ENCODE measurements around the gene MCOLN2. TPM values are rescaled to one million over a fixed set of nuclear protein-coding genes. Genes with fewer than 3 reads are reported as not detected.
A peak's percentile ranks its signal among the peaks of the same experiment; 100 is the strongest.

MCOLN2 gene
- total RNA-seq, 1 donor from 2014 or later: 92.3 TPM

DNA sequence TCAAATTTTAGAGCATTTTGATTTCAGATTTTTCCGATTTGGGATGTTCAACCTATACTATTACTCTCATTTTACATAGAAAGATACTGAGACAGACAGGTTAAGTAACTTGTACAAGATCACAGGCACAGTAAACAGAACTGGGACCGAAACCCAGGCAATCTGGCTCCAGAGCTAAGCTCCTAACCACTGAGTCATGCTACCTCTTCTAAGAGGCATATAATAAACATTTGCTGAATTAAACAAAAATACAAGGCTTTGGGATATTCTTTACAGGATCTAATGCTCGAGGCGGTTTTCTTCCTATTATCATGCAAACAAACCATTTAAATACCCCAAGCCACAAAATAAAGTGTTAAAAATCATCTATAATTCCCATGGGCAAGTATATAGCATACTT lies 50.3 kb downstream of the MCOLN2 start:
- Mint-ChIP-seq H3K4me3 (no peak overlapping the region), H3K27me3 (no peaks in the 10 kb centered on the region), H3K36me3 (ENCODE audit: low read depth) (peaks cover 44% of the 10 kb centered on the region), H3K9me3 (no peaks in the 10 kb centered on the region), H3K4me1 (peaks cover 27% of the 10 kb centered on the region), H3K27ac (no peak overlapping the region)
- intact Hi-C loops (cut with micrococcal nuclease): loop anchor here (10.0 kb wide), 1 partner anchor 802 kb away; the partner anchor contains the start of gene PRKACB
- DNase-seq: peak; percentile 47

DNA sequence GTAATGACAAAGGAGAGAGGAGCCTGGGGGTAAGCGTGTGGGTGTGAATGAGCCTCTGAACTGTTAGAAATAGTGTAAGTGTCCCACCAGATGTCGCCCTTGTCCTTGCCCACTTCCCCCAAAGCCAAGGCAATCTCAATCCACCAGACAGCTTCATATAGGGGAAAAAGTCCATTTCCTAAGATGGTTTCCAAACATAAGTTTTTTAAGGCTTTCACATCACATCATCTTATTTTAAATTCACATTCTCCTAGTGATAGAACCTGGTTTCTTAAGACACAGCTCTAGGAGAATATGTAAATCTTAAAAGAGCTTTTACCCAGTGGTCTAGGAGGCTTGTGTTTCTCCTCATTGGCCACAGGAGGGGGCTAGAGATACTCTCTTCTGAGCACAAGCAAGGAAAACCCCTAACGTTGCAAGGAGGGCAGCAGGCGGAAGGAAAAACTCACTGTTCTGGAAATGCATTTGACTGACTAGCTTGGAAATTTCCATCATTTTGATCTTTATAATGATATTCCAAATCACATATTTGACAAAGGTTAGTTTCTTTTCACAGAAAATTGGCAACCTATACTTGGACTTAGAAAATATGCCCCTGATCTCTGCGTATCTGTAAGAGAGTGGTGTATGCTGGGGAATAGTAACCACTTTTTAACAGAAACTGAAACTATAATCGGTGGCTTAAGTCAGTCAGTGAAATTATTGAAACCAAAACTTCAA lies 52.0 kb downstream of the MCOLN2 start:
- intact Hi-C loops (cut with micrococcal nuclease): loop anchor here (1.0 to 10.0 kb wide), 14 partner anchors 14 to 800 kb away; partner anchors contain the start of genes C1orf52, MCOLN3, PRKACB and SYDE2
- Mint-ChIP-seq H3K4me3 (peak overlapping the region; percentile 80), H3K9me3 (no peaks in the 10 kb centered on the region), H3K4me1 (peaks cover 27% of the 10 kb centered on the region), H3K27ac (peak overlapping the region; percentile 86), H3K27me3 (no peaks in the 10 kb centered on the region), H3K36me3 (ENCODE audit: low read depth) (peaks cover 30% of the 10 kb centered on the region)
- DNase-seq: peak; percentile 94

DNA sequence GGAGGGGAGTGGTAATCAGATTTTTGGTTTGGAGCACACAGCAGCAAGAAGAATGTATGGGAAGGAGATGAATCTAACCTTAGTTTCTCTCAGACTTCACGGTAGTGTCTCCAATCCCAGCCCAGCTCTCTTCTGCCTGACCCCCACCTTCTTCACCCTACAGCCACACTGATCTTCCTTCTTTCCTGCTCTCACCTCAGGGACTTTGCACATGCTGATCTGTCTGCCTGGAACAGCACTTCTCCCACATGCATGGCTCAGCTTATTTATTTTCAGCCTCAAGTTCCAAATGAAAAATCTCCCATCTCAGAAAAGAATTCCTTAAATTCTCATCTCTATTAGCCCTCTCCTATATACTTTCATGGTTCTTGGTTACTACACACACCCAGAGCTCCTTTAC lies 55.1 kb downstream of the MCOLN2 start:
- H3K27ac Mint-ChIP-seq: no peak overlapping the region
- DNase-seq: peak; percentile 43
- H3K4me3 Mint-ChIP-seq: no peak overlapping the region
- peaks cover 18% of the 10 kb centered on the region for H3K36me3 Mint-ChIP-seq (ENCODE audit: low read depth)
- H3K27me3 Mint-ChIP-seq: no peaks in the 10 kb centered on the region
- peaks cover 21% of the 10 kb centered on the region for H3K4me1 Mint-ChIP-seq
- intact Hi-C loops (cut with micrococcal nuclease): loop anchor here (10.0 kb wide), 1 partner anchor 797 kb away; the partner anchor contains the start of gene PRKACB
- no peaks in the 10 kb centered on the region for H3K9me3 Mint-ChIP-seq

DNA sequence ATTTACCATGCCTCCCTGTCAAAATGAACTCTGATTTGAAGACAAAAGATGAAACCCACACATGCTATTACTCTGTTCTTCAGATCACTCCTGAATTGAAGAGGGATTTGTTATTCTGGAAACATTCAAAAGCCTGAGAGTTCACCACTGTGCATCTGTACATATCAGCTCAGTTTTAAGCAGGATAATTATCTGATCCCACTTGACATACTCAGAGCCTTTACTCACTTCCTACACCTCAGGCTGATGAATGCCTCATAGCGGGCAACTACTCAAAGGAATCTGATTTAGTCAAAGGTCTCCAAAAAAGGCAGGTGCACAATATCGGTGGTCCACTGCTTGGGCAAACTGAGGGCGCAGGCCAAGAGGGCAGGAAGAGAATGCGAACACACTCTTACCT lies 56.4 kb downstream of the MCOLN2 start:
- H3K36me3 Mint-ChIP-seq (ENCODE audit: low read depth): peaks cover 17% of the 10 kb centered on the region
- no peak for DNase-seq
- H3K9me3 Mint-ChIP-seq: no peaks in the 10 kb centered on the region
- intact Hi-C loops (cut with micrococcal nuclease): loop anchor here (10.0 kb wide), 1 partner anchor 796 kb away; the partner anchor contains the start of gene PRKACB
- H3K27ac Mint-ChIP-seq: no peak overlapping the region
- H3K27me3 Mint-ChIP-seq: no peaks in the 10 kb centered on the region
- peaks cover 17% of the 10 kb centered on the region for H3K4me1 Mint-ChIP-seq
- H3K4me3 Mint-ChIP-seq: no peak overlapping the region

DNA sequence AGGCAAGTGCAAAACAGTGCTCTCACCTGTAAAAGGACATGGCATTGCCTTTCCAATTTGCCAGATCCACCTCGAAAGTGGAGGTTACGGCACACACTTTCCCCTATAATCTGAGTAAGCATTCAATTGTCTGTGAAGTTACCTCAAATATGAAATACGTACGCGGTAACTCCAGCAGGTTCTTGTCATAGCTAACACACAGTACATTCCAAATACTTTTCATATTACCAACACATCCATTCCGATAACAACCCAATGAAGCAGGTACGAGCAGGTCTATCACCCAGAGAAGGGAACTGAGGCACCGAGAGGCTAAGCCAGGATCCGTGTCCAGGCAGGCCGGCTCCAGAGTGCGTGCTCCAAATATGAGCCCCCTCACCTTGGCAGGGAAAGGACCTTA lies 57.2 kb downstream of the MCOLN2 start:
- Mint-ChIP-seq H3K9me3 (no peaks in the 10 kb centered on the region), H3K27me3 (no peaks in the 10 kb centered on the region), H3K4me3 (no peak overlapping the region), H3K4me1 (peaks cover 10% of the 10 kb centered on the region), H3K36me3 (ENCODE audit: low read depth) (peaks cover 20% of the 10 kb centered on the region), H3K27ac (no peak overlapping the region)
- no peak for DNase-seq
- intact Hi-C loops (cut with micrococcal nuclease): loop anchor here (10.0 kb wide), 3 partner anchors 315 to 795 kb away; partner anchors contain the start of gene PRKACB

DNA sequence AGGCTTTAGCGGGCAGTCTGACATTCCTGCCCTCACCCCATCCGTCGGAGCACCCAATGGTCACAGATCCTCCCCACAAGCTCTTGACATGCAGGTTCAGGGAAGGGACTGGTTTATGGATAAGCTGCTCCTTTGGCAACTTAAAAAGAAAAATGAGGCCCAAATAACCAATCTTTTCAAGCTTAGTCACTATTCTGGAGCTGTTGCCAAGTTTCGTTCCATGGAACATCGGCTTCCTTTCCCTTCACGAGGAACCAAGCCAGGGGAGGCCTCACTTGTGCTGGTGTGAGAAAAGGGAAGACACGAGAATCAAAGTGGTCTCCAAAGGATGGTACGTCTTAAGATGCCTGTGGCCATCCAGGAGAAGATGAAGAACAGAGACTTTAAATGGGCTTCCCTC lies 57.8 kb downstream of the MCOLN2 start:
- no peak for DNase-seq
- H3K36me3 Mint-ChIP-seq (ENCODE audit: low read depth): peaks cover 20% of the 10 kb centered on the region
- no peaks in the 10 kb centered on the region for H3K27me3 Mint-ChIP-seq
- H3K27ac Mint-ChIP-seq: no peak overlapping the region
- H3K4me3 Mint-ChIP-seq: no peak overlapping the region
- H3K4me1 Mint-ChIP-seq: peaks cover 4% of the 10 kb centered on the region
- H3K9me3 Mint-ChIP-seq: no peaks in the 10 kb centered on the region
- intact Hi-C loops (cut with micrococcal nuclease): loop anchor here (10.0 kb wide), 2 partner anchors 314 to 494 kb away; no protein-coding TSS in a partner anchor

DNA sequence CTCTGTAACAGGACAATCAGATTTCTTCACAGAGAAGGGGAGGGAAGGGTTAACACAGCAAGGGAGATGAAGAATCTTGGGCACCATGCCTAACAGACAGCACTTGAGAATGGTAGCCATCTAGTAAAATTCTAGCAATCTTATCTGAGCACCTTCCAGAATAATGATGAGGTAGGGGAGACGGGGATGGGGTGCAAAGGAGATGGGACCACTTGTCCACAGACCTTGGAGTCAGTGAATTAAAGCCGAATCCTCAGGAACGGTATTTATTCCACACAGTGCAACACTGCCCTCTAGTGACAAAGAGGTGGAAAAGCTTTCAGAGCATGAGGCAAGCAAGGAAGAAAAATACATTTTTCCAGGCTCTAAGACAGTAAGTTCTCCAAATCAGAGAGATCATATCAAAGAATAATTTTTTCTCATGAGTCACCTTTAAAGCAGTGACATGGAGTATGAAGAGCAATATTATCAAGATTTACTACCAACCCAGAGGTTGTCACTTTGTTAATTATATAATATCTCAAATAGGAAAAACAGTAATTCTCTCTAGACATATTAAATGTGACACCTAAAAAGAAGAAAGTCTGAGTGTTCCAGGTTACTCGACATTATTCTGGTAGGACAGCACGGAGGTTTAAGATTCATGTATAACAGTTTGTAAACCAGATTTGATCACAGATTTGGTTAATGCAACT lies 60.6 kb downstream of the MCOLN2 start:
- no peak overlapping the region for H3K27ac Mint-ChIP-seq
- H3K9me3 Mint-ChIP-seq: no peaks in the 10 kb centered on the region
- no peaks in the 10 kb centered on the region for H3K27me3 Mint-ChIP-seq
- peaks cover 29% of the 10 kb centered on the region for H3K36me3 Mint-ChIP-seq (ENCODE audit: low read depth)
- DNase-seq: peak; percentile 82
- H3K4me1 Mint-ChIP-seq: peaks cover 4% of the 10 kb centered on the region
- intact Hi-C loops (cut with micrococcal nuclease): loop anchor here (1.0 to 10.0 kb wide), 4 partner anchors 164 to 491 kb away; no protein-coding TSS in a partner anchor
- H3K4me3 Mint-ChIP-seq: no peak overlapping the region

DNA sequence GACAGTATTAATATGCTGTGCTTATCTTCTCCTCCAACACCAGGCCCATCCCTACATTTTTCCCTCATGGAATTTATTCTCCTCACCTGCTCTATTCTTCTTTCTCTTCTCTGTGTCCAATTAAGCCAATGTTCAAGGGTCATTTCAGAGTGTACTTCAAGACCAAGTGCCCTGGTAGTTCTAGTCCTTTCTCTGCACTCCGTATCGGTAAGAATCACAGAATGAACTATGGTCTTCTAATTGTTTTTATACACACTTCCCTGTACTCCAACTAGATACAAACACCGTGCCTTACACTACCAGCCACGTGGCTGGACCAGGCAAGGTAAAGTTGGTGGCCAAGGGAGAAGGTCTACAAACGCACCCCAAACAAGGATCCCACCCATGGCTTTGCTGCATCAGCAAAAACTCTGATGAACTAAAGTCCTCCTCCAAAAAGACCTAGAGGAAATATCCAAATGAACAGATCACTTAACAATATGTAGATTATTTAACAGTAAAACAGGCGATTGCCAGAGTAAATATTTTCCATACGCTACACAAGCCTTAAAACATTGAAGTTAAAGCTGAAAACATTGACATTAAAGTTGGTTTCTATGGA lies 63.8 kb downstream of the MCOLN2 start:
- no peak overlapping the region for H3K4me3 Mint-ChIP-seq
- H3K27me3 Mint-ChIP-seq: no peaks in the 10 kb centered on the region
- intact Hi-C loops (cut with micrococcal nuclease): loop anchor here (10.0 kb wide), 2 partner anchors 308 to 488 kb away; no protein-coding TSS in a partner anchor
- H3K4me1 Mint-ChIP-seq: peaks cover 17% of the 10 kb centered on the region
- no peak for DNase-seq
- peaks cover 40% of the 10 kb centered on the region for H3K36me3 Mint-ChIP-seq (ENCODE audit: low read depth)
- no peak overlapping the region for H3K27ac Mint-ChIP-seq
- H3K9me3 Mint-ChIP-seq: no peaks in the 10 kb centered on the region

DNA sequence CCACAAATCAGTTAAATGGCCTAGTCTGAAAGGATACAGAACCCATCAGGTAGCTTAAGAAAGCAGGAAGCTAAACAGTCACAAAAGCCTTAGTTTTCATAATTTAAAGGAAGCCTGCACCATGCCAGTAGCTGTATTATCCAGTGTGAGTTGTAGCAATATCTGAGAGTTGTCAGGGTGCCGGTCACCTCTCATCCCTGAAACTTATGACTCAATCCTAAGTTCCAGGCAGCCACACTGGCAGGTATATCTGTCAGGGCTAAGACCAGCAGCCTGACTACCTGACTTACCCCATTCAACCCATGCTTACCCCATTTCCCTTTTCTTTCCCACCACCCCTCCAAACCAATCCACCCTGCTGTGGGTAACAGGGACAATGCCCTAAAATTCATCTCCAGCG lies 66.1 kb downstream of the MCOLN2 start:
- H3K36me3 Mint-ChIP-seq (ENCODE audit: low read depth): peaks cover 40% of the 10 kb centered on the region
- H3K27me3 Mint-ChIP-seq: no peaks in the 10 kb centered on the region
- no peak for DNase-seq
- H3K4me1 Mint-ChIP-seq: peaks cover 13% of the 10 kb centered on the region
- intact Hi-C loops (cut with micrococcal nuclease): loop anchor here (10.0 kb wide), 2 partner anchors 306 to 486 kb away; no protein-coding TSS in a partner anchor
- H3K27ac Mint-ChIP-seq: no peak overlapping the region
- no peak overlapping the region for H3K4me3 Mint-ChIP-seq
- no peaks in the 10 kb centered on the region for H3K9me3 Mint-ChIP-seq

DNA sequence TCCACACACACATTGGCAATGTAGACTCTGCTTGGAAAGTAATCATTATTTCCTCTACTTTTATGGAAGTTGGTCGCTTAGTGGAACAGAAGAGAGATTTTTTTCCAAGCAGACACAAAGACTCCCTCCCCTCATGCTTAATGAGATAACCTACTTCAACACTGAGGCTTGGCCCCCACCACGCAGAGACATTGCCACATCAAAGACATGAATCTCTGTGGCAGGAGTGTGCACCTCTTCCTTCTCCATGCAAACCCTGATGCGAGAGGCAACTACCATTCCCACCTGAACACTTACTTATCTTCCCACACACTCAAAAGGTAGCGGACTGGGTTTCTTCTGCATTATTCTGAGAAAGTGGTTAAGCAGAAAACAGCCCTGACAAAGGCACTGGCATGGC lies 66.6 kb downstream of the MCOLN2 start:
- intact Hi-C loops (cut with micrococcal nuclease): loop anchor here (10.0 kb wide), 2 partner anchors 306 to 486 kb away; no protein-coding TSS in a partner anchor
- no peaks in the 10 kb centered on the region for H3K27me3 Mint-ChIP-seq
- no peak overlapping the region for H3K4me3 Mint-ChIP-seq
- peaks cover 40% of the 10 kb centered on the region for H3K36me3 Mint-ChIP-seq (ENCODE audit: low read depth)
- no peak for DNase-seq
- H3K27ac Mint-ChIP-seq: no peak overlapping the region
- no peaks in the 10 kb centered on the region for H3K9me3 Mint-ChIP-seq
- H3K4me1 Mint-ChIP-seq: peaks cover 13% of the 10 kb centered on the region

DNA sequence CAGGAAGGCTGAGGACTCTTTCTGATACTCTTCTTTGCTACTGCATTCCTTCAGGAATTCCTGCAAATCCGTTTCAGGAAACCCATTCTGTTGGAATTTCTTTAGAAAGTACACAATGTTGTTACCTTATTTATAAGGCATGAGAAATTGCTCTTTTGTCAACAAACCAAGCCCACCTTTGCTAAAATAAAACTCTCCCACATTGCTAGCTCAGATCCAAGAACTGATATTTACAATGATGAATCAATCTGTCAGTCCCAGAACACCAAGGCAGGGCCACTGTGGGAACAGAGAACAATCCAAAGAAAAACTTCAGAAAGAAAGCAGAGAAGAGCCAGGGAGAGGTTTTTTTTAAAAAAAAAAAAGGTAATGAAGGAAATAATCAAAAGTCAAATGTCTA lies 67.3 kb downstream of the MCOLN2 start:
- Mint-ChIP-seq H3K4me1 (peaks cover 13% of the 10 kb centered on the region), H3K36me3 (ENCODE audit: low read depth) (peaks cover 37% of the 10 kb centered on the region), H3K27me3 (no peaks in the 10 kb centered on the region), H3K27ac (no peak overlapping the region), H3K9me3 (no peaks in the 10 kb centered on the region), H3K4me3 (no peak overlapping the region)
- intact Hi-C loops (cut with micrococcal nuclease): no loop called here
- no peak for DNase-seq

DNA sequence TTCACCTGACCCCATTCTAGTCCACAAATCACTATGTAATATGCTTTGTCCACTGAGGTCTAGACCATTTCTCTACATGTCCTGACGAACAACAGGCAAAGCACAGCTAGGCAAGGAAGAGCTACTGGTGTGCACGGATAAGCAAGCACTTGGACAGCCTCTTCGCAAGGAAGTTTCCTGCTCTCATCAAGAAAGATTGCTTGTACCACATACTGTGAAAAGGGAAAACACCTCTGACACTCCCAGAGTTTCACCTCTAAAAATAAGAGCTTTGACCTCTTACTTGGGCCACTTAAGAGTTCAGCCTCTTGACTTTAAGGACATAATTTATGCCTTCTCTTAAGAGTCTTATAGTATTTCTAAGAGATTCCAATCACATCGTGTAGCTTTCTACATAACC lies 67.9 kb downstream of the MCOLN2 start:
- peaks cover 37% of the 10 kb centered on the region for H3K36me3 Mint-ChIP-seq (ENCODE audit: low read depth)
- no peaks in the 10 kb centered on the region for H3K9me3 Mint-ChIP-seq
- H3K27me3 Mint-ChIP-seq: no peaks in the 10 kb centered on the region
- no peak overlapping the region for H3K27ac Mint-ChIP-seq
- no peak overlapping the region for H3K4me3 Mint-ChIP-seq
- DNase-seq: no peak
- intact Hi-C loops (cut with micrococcal nuclease): no loop called here
- peaks cover 13% of the 10 kb centered on the region for H3K4me1 Mint-ChIP-seq

DNA sequence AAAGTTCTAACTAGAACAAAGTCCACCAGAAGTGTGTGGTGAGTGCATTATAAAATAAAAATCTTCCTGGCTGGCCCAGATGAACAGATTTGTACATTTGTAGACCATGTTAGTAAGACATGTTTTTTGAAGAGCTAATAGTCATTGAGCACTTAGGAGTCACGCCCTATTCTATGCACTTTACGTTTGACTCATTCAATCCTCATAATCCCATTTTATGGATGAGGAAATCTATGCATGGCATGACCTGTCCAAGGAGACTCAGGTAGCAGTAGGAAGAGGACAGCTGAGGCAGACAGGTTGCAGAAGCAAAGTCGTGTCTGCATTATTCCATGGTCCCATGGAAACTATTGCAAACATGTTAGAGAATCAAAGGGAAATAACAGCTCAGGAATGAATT lies 73.6 kb downstream of the MCOLN2 start:
- Mint-ChIP-seq H3K27me3 (peaks cover 6% of the 10 kb centered on the region), H3K4me1 (no peaks in the 10 kb centered on the region), H3K9me3 (no peaks in the 10 kb centered on the region), H3K27ac (no peak overlapping the region), H3K36me3 (ENCODE audit: low read depth) (peaks cover 11% of the 10 kb centered on the region), H3K4me3 (no peak overlapping the region)
- DNase-seq: peak; percentile 43
- intact Hi-C loops (cut with micrococcal nuclease): no loop called here

DNA sequence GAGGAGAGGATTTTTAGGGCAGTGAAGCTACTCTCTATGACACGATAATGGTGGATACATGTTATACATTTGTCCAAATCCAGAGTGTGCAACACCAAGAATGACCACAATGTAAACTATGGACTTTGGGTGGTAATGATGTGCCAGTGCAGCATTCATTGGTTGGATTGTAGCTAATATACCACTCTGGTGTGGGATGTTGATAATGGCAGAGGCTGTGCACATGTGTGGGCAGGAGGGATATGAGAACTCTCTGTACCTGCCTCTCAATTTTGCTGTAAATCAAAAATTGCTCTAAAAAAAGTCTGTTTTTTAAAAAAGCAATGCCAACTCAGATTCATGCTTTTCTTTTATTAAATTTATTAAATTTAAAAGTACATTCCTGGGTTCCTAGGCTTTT lies 76.8 kb downstream of the MCOLN2 start:
- no peaks in the 10 kb centered on the region for H3K36me3 Mint-ChIP-seq (ENCODE audit: low read depth)
- no peak overlapping the region for H3K4me3 Mint-ChIP-seq
- H3K27ac Mint-ChIP-seq: no peak overlapping the region
- peak; percentile 16 for DNase-seq
- H3K4me1 Mint-ChIP-seq: no peaks in the 10 kb centered on the region
- peaks cover 12% of the 10 kb centered on the region for H3K27me3 Mint-ChIP-seq
- no peaks in the 10 kb centered on the region for H3K9me3 Mint-ChIP-seq
- intact Hi-C loops (cut with micrococcal nuclease): no loop called here

Measured in activated CD4-positive, alpha-beta T cell treated with anti-CD3 and anti-CD28 coated beads, Interleukin-2, amount 10 ng/mL, durations not matched to agents 24 days and 14 days (primary cell).